ENCODE results near the gene ELOVL6.

DNA sequence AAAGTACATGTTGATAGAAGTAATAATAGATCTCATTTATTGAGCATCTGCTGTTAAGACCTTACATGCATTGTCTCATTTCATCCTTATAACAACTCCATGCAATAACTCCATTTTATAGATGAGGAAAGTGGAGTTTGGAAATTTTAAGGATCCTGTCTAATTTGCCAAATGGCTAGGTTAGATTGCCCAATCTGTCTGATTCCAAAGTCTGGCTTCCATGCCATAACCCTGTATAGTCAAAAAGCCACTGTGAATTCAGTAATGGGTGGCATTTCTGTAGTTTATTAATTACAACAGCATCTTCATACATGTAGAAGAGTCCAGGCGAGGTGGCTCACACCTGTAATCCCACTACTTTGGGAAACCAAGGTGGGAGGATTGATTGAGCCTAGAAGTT is 8.8 kb upstream of the ELOVL6 start:
- TF ChIP-seq, protein P1, sequence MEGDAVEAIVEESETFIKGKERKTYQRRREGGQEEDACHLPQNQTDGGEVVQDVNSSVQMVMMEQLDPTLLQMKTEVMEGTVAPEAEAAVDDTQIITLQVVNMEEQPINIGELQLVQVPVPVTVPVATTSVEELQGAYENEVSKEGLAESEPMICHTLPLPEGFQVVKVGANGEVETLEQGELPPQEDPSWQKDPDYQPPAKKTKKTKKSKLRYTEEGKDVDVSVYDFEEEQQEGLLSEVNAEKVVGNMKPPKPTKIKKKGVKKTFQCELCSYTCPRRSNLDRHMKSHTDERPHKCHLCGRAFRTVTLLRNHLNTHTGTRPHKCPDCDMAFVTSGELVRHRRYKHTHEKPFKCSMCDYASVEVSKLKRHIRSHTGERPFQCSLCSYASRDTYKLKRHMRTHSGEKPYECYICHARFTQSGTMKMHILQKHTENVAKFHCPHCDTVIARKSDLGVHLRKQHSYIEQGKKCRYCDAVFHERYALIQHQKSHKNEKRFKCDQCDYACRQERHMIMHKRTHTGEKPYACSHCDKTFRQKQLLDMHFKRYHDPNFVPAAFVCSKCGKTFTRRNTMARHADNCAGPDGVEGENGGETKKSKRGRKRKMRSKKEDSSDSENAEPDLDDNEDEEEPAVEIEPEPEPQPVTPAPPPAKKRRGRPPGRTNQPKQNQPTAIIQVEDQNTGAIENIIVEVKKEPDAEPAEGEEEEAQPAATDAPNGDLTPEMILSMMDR (IDR thresholded peaks at IDR 0.05): no peak
- no peak for TF ChIP-seq POLR2A (IDR thresholded peaks at IDR 0.05)
- TF ChIP-seq POLR2AphosphoS5 (IDR thresholded peaks at IDR 0.05): no peak

Measured in stomach (tissue), 4 donors.